ENCODE measurements around the gene IL10RA. TPM values are rescaled to one million over a fixed set of nuclear protein-coding genes. Genes with fewer than 3 reads are reported as not detected.

The IL10RA gene
- total RNA-seq, 6 experiments from 2014 or later = 4.9 to 17.9 (median 7.4) TPM

DNA sequence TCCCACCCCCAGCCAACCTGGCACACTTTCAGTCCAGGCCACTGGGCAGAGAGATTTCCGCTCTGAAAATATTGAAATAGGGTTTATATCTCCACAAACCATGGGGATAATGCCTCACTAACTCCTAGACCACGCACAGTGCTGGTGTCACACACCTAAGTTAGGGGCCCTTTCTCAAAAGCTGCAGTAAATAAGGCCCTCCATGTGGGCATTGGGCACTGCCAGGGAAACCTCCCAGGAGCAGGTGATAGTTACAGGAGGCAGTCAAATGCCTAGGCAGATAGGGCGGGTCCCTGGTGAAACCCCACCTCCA, 3.1 kb upstream of the IL10RA start:
- H3K27me3 ChIP-seq = no peaks in the 10 kb centered on the region
- H3K9me3 ChIP-seq = no peaks in the 10 kb centered on the region
- no peak overlapping the region for H3K27ac ChIP-seq
- no CpG with 5 or more reads among the region's 3 CpGs for WGBS (ENCODE audit: insufficient coverage, low coverage, low lambda C conversion rate, missing lambda C conversion rate)
- intact Hi-C loops (cut with DNase I) = no loop called here
- no peak for ATAC-seq
- peaks cover 0 to 10% (median 0%) of the 10 kb centered on the region in 4 donors for H3K4me1 ChIP-seq
- no peaks in the 10 kb centered on the region for H3K36me3 ChIP-seq
- TF ChIP-seq POLR2A (IDR thresholded peaks at IDR 0.05) = no peak
- TF ChIP-seq, protein P1, sequence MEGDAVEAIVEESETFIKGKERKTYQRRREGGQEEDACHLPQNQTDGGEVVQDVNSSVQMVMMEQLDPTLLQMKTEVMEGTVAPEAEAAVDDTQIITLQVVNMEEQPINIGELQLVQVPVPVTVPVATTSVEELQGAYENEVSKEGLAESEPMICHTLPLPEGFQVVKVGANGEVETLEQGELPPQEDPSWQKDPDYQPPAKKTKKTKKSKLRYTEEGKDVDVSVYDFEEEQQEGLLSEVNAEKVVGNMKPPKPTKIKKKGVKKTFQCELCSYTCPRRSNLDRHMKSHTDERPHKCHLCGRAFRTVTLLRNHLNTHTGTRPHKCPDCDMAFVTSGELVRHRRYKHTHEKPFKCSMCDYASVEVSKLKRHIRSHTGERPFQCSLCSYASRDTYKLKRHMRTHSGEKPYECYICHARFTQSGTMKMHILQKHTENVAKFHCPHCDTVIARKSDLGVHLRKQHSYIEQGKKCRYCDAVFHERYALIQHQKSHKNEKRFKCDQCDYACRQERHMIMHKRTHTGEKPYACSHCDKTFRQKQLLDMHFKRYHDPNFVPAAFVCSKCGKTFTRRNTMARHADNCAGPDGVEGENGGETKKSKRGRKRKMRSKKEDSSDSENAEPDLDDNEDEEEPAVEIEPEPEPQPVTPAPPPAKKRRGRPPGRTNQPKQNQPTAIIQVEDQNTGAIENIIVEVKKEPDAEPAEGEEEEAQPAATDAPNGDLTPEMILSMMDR (IDR thresholded peaks at IDR 0.05) = no peak
- peak in 1 of 3 donors; percentile 20 for DNase-seq
- H3K4me3 ChIP-seq = no peak overlapping the region

DNA sequence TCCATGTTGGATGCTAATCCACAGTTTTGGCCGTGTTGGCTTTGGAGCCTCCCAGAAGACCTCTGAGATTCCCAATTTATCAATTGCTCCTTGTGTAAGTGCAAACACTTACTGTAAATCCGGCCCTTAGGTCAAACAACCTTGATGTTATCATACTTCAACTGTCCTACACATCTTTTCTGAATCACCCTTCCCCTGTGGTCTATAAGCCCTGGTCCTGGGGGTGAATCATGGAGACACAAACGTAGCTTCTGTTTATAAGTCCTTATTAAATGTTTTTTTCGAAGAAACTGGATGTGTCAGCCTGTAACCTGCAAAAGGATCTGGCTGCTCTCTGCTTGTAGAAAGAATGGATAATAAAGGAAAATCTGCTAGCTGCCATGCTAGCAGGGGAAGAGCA, 1.7 kb upstream of the IL10RA start:
- no peaks in the 10 kb centered on the region for H3K36me3 ChIP-seq
- no peak for TF ChIP-seq POLR2A (IDR thresholded peaks at IDR 0.05)
- TF ChIP-seq, protein P1 (IDR thresholded peaks at IDR 0.05) = no peak
- no peak for ATAC-seq
- H3K27me3 ChIP-seq = no peaks in the 10 kb centered on the region
- peaks cover 0 to 10% (median 0%) of the 10 kb centered on the region in 4 donors for H3K4me1 ChIP-seq
- intact Hi-C loops (cut with DNase I) = no loop called here
- no peak for DNase-seq
- H3K9me3 ChIP-seq = no peaks in the 10 kb centered on the region
- H3K4me3 ChIP-seq = no peak overlapping the region
- WGBS (ENCODE audit: insufficient coverage, low coverage, low lambda C conversion rate, missing lambda C conversion rate) = 53% methylated on average over 4 of the region's 4 CpGs
- no peak overlapping the region for H3K27ac ChIP-seq

DNA sequence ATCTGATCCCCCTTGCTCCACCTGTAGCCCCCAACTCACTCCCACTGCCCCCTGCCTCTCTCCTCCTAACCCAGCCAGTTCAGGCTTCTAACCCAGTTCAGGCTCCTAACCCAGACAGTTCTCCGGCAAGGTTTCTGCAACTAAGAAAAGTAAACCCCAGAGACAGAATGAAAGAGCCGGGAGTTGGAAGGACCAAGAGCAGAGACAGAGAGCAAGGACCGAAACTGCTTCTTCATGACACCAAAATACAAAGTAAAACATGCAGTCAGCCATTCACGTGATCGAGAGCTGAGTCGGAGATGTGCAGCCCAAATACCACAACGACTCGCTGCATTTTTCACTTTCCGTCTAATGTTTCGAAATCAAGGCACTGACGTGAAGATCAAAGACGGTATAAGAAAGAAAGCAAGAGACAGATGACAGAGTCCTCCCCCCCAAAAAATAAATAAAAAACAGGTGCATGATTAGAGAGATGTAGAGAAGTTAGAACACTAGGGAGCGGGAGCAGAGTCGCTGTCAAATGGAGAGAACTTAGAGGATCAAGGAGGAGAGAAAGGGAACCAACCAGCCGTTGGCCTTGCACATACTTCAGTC, 884 bp downstream of the IL10RA start:
- peaks cover 0 to 13% (median 0%) of the 10 kb centered on the region in 4 donors for H3K4me1 ChIP-seq
- H3K9me3 ChIP-seq = no peaks in the 10 kb centered on the region
- peak overlapping the region; percentile 36 to 75 (median 70) for H3K27ac ChIP-seq
- DNase-seq = no peak
- H3K27me3 ChIP-seq = no peaks in the 10 kb centered on the region
- peak overlapping the region; percentile 38 to 59 (median 49) for H3K4me3 ChIP-seq
- intact Hi-C loops (cut with DNase I) = no loop called here
- no peaks in the 10 kb centered on the region for H3K36me3 ChIP-seq
- no peak for ATAC-seq
- TF ChIP-seq, protein P1 (IDR thresholded peaks at IDR 0.05) = no peak
- TF ChIP-seq POLR2A (IDR thresholded peaks at IDR 0.05) = no peak
- 39% methylated on average over 15 of the region's 15 CpGs for WGBS (ENCODE audit: insufficient coverage, low coverage, low lambda C conversion rate, missing lambda C conversion rate)

DNA sequence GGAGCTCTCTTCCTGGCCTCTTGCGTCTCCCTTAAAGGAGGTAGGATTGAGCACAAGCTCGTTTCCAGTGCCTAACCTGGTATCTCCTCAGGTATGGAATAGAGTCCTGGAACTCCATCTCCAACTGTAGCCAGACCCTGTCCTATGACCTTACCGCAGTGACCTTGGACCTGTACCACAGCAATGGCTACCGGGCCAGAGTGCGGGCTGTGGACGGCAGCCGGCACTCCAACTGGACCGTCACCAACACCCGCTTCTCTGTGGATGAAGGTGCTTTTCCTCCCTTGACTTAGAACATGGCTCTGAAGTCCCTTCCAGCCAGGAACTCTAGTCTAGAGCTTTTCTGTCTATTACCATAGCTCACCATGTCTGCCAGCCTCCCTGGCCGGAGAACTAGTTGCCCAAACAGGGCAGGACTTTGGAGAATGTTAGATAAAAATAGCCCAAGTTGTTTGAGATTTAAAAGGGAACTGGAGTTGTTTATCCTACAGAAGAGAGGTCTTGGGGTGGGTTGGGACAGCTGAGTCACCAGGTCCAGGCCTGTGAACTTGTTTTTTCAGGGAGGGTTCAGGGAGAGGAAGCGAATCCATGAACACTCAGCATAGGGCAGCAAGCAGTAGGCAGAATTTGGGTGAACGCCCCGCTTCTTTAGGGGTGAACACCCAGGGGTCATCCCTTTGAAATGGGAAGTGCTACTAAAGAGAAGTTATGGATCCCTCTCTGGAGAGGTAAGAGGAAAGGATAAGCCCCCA, 3.3 kb downstream of the IL10RA start:
- ATAC-seq (peak; percentile 15 to 36 (median 24)), DNase-seq (no peak)
- H3K27me3 ChIP-seq = no peaks in the 10 kb centered on the region
- H3K36me3 ChIP-seq = no peaks in the 10 kb centered on the region
- WGBS (ENCODE audit: insufficient coverage, low coverage, low lambda C conversion rate, missing lambda C conversion rate) = 63% methylated on average over 1 of the region's 13 CpGs
- H3K9me3 ChIP-seq = no peaks in the 10 kb centered on the region
- H3K4me1 ChIP-seq = peaks cover 0 to 22% (median 0%) of the 10 kb centered on the region in 4 donors
- H3K27ac ChIP-seq = peak overlapping the region in 2 of 3 donors; percentile 11 to 69
- intact Hi-C loops (cut with DNase I) = no loop called here
- TF ChIP-seq, protein P1 (IDR thresholded peaks at IDR 0.05) = no peak
- peak; percentile 14 for TF ChIP-seq POLR2A (IDR thresholded peaks at IDR 0.05)
- peak overlapping the region in 2 of 3 donors; percentile 3 to 59 for H3K4me3 ChIP-seq
